Heart right ventricle (tissue), 16 donors: ENCODE data around the gene STMN3. TPM values are rescaled to one million over a fixed set of nuclear protein-coding genes. Genes with fewer than 3 reads are reported as not detected.

Experiments used
- ATAC-seq, 8 donors: fragments of 200-7000 bp; cut with Tn5 transposase; one replicate each; pipeline ENCODE4 v1.9.1; 2020; ENCODE audit warnings: mild to moderate bottlenecking in 8 of 8, moderate library complexity in 8 of 8, moderate number of reproducible peaks in 1 of 8
- DNase-seq, 2 donors: peaks; one replicate each; pipeline ENCODE4 v3.0.0-alpha.2; 2020
- H3K27ac ChIP-seq, 10 donors: fragments of 200-600 bp; sonication (generic) in 2 of 10; one replicate each; pipeline versions ENCODE4 v1.5.0 to v1.8.0; 2020 to 2022; ENCODE audit warnings: mild to moderate bottlenecking in 3 of 10
- H3K27me3 ChIP-seq, 7 donors: fragments of 200-600 bp; one replicate each; pipeline ENCODE4 v1.8.0; 2021 to 2022; ENCODE audit warnings: mild to moderate bottlenecking in 2 of 7
- H3K36me3 ChIP-seq, 9 donors: fragments of 200-600 bp; sonication (generic) in 1 of 9; one replicate each; pipeline versions ENCODE4 v1.5.0 to v1.8.0; 2020 to 2022; ENCODE audit warnings: mild to moderate bottlenecking in 2 of 9
- H3K4me1 ChIP-seq, 9 donors: fragments of 200-600 bp; sonication (generic) in 1 of 9; one replicate each; pipeline versions ENCODE4 v1.5.0 to v1.8.0; 2020 to 2022; ENCODE audit warnings: mild to moderate bottlenecking in 4 of 9
- H3K4me3 ChIP-seq, 10 donors: fragments of 200-600 bp; sonication (generic) in 2 of 10; one replicate each; pipeline versions ENCODE4 v1.5.0 to v1.8.0; 2020 to 2022; ENCODE audit warnings: mild to moderate bottlenecking in 7 of 10, moderate library complexity in 2 of 10
- H3K9me3 ChIP-seq, 11 donors: fragments of 200-600 bp in 10 of 11; sonication (generic) in 2 of 11; one replicate each; pipeline versions ENCODE4 v1.5.0 to v1.8.0; 2013 to 2022; ENCODE audit warnings: mild to moderate bottlenecking in 2 of 11, control low read depth in 1 of 11, moderate library complexity in 1 of 11
- WGBS, 2 donors: extraction: QIAGEN DNeasy Blood & Tissue Kit; methylation state at CpG; one replicate each; pipeline ENCODE4 v1.1.7; 2013; ENCODE audit warnings: inconsistent platforms in 1 of 2; 5-methylcytosine and 5-hydroxymethylcytosine counted together
- intact Hi-C, 10 donors: fragments of 100-400 bp; cut with DNase I; formaldehyde crosslinking; loops; one replicate each; pipeline versions ENCODE4 v1.11.1 to v1.14.2; 2022
- polyA plus RNA-seq, 2 donors: library from polyadenylated mRNA; stranded (reverse); fragments of 200-250 nt; gene quantifications; one replicate each; pipeline ENCODE4 v1.2.3, GENCODE V29; 2013
- total RNA-seq, 10 donors: library from RNA; stranded (reverse); fragmentation: NEBNext Ultra II Directional in 3 of 10; extraction: Animal tissue kit (Norgen Biotek cat#: 25700) in 3 of 10; gene quantifications; one replicate each; pipeline versions ENCODE4 v1.2.1 to v1.2.4, GENCODE V29; 2021 to 2023
- TF ChIP-seq, protein P1 (sequence below), 9 donors: fragments of 200-600 bp; sonication (generic) in 2 of 9; IDR thresholded peaks; one replicate each; pipeline versions ENCODE4 v1.5.0 to v1.8.0; 2021 to 2022; ENCODE audit warnings: antibody characterized with exemption in 9 of 9, mild to moderate bottlenecking in 5 of 9, moderate library complexity in 1 of 9
- donor health status: Arrhythmogenic right ventricular cardiomyopathy.
- donor health status: ischemic (EF 13 %, LVEDD 7.1; RV severe dilation, severe dysfunction).
- donor health status: healthy with polysubstance abuse.
- donor health status: DM: no; HTN: yes; CAD: no.
- donor health status: DM: no; HTN: no; CAD: no.
- donor health status: ischemic (EF 25% LVEDD 6.9; RV normal size, moderate dysfunction).
- donor health status: ischemic (EF 25% LVEDD 5.7; RV mildly dilated, moderate dysfunction).
- donor health status: healthy.
- donor health status: DM: yes; HTN: yes; CAD: no.
- donor health status: Ischemic cardiomyopathy.
- donor health status: ischemic (EF 35%, LVEDD 5.7; RV mildly dilated, moderate dysfunction).
- donor health status: nonischemic (EF 11% LVEDD 7.7; RV severe dilation, severe dysfunction).
- donor health status: DM: yes; HTN: yes; CAD: no.
- donor health status: PGD.
- donor health status: ischemic (EF 29% LVEDD 5.4; RV normal size, mild dysfunction).
- donor health status: nonischemic (EF 23%, LVEDD 6.1; RV moderate dilation, normal function).

The STMN3 gene
- total and polyA plus RNA-seq, 12 donors, result 1.7 to 9.9 (median 3.9) TPM

DNA sequence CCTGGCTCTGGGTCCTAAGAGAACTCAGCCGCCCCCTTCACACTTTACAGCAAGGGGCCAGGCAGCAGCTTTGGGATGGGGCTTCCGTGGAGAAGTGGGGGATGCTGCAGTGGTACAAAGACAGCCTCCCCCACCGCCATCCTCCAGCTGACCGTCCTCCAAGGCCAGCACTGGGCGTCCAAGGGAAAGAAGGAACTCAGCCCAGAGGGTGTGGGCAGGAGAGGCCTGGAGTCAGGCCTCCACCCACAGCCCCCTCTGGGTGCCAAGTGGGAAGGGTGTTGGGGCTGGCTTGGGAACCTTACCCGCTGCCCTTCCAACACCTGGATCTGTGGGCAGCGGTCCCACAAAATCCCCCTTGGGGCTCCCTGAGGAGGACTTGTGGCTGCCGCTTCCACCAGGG, 13.1 kb downstream of the STMN3 start:
- TF ChIP-seq, protein P1, sequence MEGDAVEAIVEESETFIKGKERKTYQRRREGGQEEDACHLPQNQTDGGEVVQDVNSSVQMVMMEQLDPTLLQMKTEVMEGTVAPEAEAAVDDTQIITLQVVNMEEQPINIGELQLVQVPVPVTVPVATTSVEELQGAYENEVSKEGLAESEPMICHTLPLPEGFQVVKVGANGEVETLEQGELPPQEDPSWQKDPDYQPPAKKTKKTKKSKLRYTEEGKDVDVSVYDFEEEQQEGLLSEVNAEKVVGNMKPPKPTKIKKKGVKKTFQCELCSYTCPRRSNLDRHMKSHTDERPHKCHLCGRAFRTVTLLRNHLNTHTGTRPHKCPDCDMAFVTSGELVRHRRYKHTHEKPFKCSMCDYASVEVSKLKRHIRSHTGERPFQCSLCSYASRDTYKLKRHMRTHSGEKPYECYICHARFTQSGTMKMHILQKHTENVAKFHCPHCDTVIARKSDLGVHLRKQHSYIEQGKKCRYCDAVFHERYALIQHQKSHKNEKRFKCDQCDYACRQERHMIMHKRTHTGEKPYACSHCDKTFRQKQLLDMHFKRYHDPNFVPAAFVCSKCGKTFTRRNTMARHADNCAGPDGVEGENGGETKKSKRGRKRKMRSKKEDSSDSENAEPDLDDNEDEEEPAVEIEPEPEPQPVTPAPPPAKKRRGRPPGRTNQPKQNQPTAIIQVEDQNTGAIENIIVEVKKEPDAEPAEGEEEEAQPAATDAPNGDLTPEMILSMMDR (IDR thresholded peaks at IDR 0.05), result no peak
- Histone ChIP-seq H3K36me3 (no peaks in the 10 kb centered on the region), H3K27me3 (no peaks in the 10 kb centered on the region), H3K4me1 (peaks cover 4 to 51% (median 14%) of the 10 kb centered on the region in 9 donors), H3K27ac (peak overlapping the region; percentile 67 to 91 (median 84)), H3K9me3 (no peaks in the 10 kb centered on the region), H3K4me3 (peak overlapping the region in 9 of 10 donors; percentile 18 to 73 (median 33))
- intact Hi-C loops, result no loop called here
- no peak for DNase-seq
- peak in 3 of 8 donors; percentile 12 to 18 (median 15) for ATAC-seq
- WGBS, 2 donors, result 65 to 76% methylated on average over 7 to 8 of the region's 8 CpGs

DNA sequence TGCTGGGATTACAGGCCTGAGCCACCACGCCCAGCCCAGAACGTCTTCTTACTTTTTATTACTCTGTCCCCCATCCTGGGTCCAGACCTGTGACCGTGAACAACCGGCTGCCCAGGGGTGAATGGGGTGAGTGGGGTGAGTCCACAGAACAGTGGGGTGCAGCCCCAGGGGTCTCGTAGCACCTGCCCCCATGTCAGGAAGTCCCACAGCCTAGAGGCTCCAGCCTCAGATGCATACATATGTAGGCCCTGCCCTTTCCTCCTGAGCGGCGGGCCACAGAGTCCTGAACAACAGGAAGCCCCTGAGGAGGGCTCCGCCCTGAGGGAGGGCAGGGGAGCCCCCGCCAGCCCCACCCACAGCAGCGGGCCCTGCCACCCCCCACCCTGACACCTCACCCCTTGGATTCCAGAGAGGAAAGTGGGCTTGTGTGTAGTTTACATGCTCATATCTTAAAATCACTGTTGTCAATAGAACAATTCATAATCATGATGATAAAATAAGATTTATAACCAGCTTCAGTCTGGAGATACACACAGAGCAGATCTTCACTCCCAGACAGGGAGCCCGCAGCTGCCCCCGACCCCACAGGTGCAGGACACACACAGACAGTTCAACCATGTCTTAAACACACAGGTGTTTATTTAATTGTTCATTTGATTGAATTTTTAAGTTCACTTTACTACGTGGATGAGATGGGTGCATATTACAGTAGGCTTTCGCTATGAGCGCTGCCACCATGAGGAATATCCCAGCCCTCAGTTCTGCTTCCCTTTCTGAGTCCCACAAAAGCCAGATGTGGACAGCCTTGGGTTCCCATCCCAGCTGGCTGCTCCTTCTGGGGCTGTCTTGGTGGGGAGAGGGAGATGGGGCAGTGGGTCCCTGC, 13.9 kb downstream of the STMN3 start:
- 56 to 60% methylated on average over 15 of the region's 15 CpGs for WGBS, 2 donors
- Histone ChIP-seq H3K4me3 (peak overlapping the region in 8 of 10 donors; percentile 18 to 73 (median 47)), H3K9me3 (no peaks in the 10 kb centered on the region), H3K36me3 (no peaks in the 10 kb centered on the region), H3K4me1 (peaks cover 4 to 58% (median 14%) of the 10 kb centered on the region in 9 donors), H3K27ac (peak overlapping the region; percentile 67 to 91 (median 84)), H3K27me3 (no peaks in the 10 kb centered on the region)
- TF ChIP-seq, protein P1 (IDR thresholded peaks at IDR 0.05), result no peak
- DNase-seq, result peak; percentile 51 to 69
- ATAC-seq, result peak; percentile 25 to 78 (median 51)
- intact Hi-C loops, result loop anchor here in 1 of 10 donors (10.0 kb wide), 1 partner anchor 415 kb away; no protein-coding TSS in a partner anchor

DNA sequence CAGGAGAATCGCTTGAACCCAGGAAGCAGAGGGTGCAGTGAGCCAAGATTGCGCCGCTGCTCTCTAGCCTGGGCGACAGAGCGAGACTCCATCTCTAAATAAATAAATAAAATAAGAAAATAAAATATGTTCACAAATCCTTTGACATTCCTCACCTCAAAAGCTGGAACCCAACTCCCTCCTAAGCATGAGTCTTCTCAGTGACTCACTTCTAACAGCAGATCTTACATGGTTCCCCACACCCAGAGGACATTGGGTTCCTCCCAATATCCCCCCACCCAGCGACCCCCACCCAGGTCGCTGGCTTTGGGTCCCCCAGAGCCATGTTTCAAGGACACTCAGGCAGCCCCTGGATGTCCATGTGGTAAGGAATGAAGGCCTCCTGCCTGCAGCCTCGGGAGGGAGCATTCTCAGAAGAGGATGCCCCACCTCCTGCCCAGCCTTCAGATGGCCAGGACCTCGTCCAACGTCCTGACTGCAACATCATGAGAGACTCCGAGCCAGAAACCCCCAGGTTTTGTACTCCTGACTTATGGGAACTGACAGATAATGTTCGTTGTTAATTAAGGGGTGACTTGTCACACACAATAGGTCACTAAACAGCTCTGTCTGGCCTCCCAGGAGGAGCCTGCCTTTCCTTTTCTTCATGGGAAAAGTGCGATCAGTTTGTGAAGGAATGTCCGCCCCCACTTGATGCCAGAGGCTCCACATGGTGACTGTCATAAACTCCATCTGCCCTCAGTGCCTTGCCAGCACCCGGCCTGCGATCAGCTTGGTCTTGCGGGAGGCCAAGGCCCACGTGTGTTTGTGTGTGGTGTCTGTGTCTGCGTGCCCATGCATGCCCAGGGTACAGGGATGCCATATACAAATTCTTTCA, 16.2 kb downstream of the STMN3 start:
- intact Hi-C loops, result loop anchor here in 1 of 10 donors (10.0 kb wide), 1 partner anchor 418 kb away; no protein-coding TSS in a partner anchor
- TF ChIP-seq, protein P1 (IDR thresholded peaks at IDR 0.05), result no peak
- no peak overlapping the region for H3K4me3 ChIP-seq
- peaks cover 0 to 64% (median 14%) of the 10 kb centered on the region in 9 donors for H3K4me1 ChIP-seq
- no peaks in the 10 kb centered on the region for H3K27me3 ChIP-seq
- no peak for ATAC-seq
- H3K36me3 ChIP-seq, result no peaks in the 10 kb centered on the region
- WGBS, 2 donors, result 74 to 77% methylated on average over 19 of the region's 19 CpGs
- no peaks in the 10 kb centered on the region for H3K9me3 ChIP-seq
- peak overlapping the region in 2 of 10 donors; percentile 22 to 87 for H3K27ac ChIP-seq
- DNase-seq, result no peak
